Gastroesophageal sphincter (tissue), 4 donors: ENCODE measurements around the gene ESR1. TPM values are rescaled to one million over a fixed set of nuclear protein-coding genes. Genes with fewer than 3 reads are reported as not detected.

Experiments
- ATAC-seq: fragments of 150-250 bp; one replicate; pipeline ENCODE4 v1.9.1; 2016; ENCODE audit warnings: mild to moderate bottlenecking, moderate library complexity
- H3K27ac ChIP-seq, 4 donors: fragments of 200-600 bp; sonication (generic) in 3 of 4; 1 replicate in 3 of 4; 2 replicates in 1 of 4; pipeline ENCODE4 v1.5.1; 2016 to 2019
- H3K27me3 ChIP-seq: fragments of 200-600 bp; sonication (generic); one replicate; pipeline ENCODE4 v1.5.1; 2019
- H3K36me3 ChIP-seq, 2 donors: fragments of 200-600 bp; sonication (generic); one replicate each; pipeline ENCODE4 v1.5.1; 2019; ENCODE audit warnings: control low read depth in 1 of 2
- H3K4me1 ChIP-seq, 3 donors: fragments of 200-600 bp; sonication (generic); 1 replicate in 2 of 3; 2 replicates in 1 of 3; pipeline ENCODE4 v1.5.1; 2016 to 2019; ENCODE audit warnings: control low read depth in 2 of 3
- H3K4me3 ChIP-seq, 2 donors: fragments of 200-600 bp; sonication (generic); one replicate each; pipeline ENCODE4 v1.5.1; 2019; ENCODE audit warnings: mild to moderate bottlenecking in 1 of 2, moderate library complexity in 1 of 2
- H3K9me3 ChIP-seq, 3 donors: fragments of 200-600 bp; sonication (generic); one replicate each; pipeline ENCODE4 v1.5.1; 2017 to 2019; ENCODE audit warnings: control low read depth in 2 of 3
- EP300 ChIP-seq: sonication (generic); formaldehyde crosslinking; IDR thresholded peaks from one replicate; pipeline ENCODE4 v1.6.1; 2017; ENCODE audit warnings: antibody characterized with exemption, mild to moderate bottlenecking
- POLR2A ChIP-seq, 2 donors: fragments of 450-650 bp; IDR thresholded peaks; one replicate each; pipeline ENCODE4 v1.6.1; 2017; ENCODE audit warnings: antibody characterized with exemption in 2 of 2, mild to moderate bottlenecking in 2 of 2, moderate library complexity in 1 of 2
- POLR2AphosphoS5 ChIP-seq: sonication (generic); formaldehyde crosslinking; IDR thresholded peaks from one replicate; pipeline ENCODE4 v1.6.1; 2017; ENCODE audit warnings: antibody characterized with exemption
- WGBS, 2 donors: methylation state at CpG; one replicate each; pipeline ENCODE4 v1.1.5; 2018; ENCODE audit warnings: low coverage in 1 of 2; 5-methylcytosine and 5-hydroxymethylcytosine counted together
- total RNA-seq, 4 donors: library from RNA; depleted of rRNA; stranded (reverse); fragments of >200 nt; gene quantifications; one replicate each; pipeline ENCODE4 v1.1.0, GENCODE V29; 2016
- TF ChIP-seq, protein P1 (sequence below), 4 experiments: fragments of 200-600 bp in 2 of 4; fragments of 450-650 bp in 2 of 4; sonication (generic) in 1 of 4; IDR thresholded peaks; one replicate each; pipeline ENCODE4 v1.5.1; 2017 to 2019; ENCODE audit warnings: antibody characterized with exemption in 4 of 4, mild to moderate bottlenecking in 2 of 4, moderate library complexity in 2 of 4

ESR1 gene
- total RNA-seq, 4 donors from 2014 or later: 0.93 to 2.3 (median 0.97) TPM

DNA sequence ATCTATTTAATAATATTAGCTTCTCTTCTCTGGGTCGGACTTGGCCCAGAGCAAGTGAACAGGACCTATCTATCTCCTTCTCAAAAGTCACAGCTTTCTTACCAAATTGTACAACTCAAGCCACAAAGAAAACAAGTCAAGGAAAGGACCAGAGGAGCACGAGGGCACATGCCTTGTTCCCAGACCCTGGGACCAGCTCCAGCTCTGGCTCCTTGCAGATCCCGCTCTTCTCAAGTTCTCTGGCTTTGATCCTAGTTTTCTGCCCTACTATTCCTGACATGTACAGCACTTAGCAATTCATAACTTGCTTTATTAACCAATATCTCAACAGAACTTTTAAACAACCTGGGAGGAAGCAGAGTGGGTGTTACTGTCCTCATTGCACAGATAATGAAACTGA is 185.9 kb downstream of the ESR1 start:
- ATAC-seq: no peak
- WGBS, 2 donors: 60 to 64% methylated on average over 3 of the region's 3 CpGs
- H3K4me1 ChIP-seq: no peaks in the 10 kb centered on the region
- H3K36me3 ChIP-seq: no peaks in the 10 kb centered on the region
- TF ChIP-seq POLR2AphosphoS5 (no peak), POLR2A (IDR thresholded peaks at IDR 0.05) (no peak), EP300 (no peak)
- TF ChIP-seq, protein P1, sequence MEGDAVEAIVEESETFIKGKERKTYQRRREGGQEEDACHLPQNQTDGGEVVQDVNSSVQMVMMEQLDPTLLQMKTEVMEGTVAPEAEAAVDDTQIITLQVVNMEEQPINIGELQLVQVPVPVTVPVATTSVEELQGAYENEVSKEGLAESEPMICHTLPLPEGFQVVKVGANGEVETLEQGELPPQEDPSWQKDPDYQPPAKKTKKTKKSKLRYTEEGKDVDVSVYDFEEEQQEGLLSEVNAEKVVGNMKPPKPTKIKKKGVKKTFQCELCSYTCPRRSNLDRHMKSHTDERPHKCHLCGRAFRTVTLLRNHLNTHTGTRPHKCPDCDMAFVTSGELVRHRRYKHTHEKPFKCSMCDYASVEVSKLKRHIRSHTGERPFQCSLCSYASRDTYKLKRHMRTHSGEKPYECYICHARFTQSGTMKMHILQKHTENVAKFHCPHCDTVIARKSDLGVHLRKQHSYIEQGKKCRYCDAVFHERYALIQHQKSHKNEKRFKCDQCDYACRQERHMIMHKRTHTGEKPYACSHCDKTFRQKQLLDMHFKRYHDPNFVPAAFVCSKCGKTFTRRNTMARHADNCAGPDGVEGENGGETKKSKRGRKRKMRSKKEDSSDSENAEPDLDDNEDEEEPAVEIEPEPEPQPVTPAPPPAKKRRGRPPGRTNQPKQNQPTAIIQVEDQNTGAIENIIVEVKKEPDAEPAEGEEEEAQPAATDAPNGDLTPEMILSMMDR (IDR thresholded peaks at IDR 0.05): no peak
- no peaks in the 10 kb centered on the region for H3K9me3 ChIP-seq
- no peak overlapping the region for H3K4me3 ChIP-seq
- no peaks in the 10 kb centered on the region for H3K27me3 ChIP-seq
- H3K27ac ChIP-seq: no peak overlapping the region

DNA sequence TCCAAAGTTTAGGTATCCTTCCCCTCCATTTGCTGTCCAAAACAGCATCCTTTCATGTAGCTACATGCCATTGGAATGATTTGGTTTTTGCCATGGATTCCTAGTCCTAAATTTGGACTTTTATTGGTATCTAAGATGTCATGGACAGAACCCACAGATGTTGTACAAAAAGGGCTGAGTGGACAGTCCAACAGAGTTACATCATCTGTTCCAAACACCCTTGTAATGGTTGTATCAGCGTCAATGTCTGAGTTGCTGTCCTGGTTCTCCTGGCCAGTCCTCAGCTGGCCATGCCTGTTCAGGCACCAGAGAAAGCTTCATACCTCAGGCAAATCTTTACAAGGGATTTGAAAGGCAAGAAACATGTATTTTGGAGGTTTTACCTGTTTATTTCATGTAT is 191.3 kb downstream of the ESR1 start:
- no peaks in the 10 kb centered on the region for H3K36me3 ChIP-seq
- no peak overlapping the region for H3K4me3 ChIP-seq
- H3K27ac ChIP-seq: no peak overlapping the region
- H3K4me1 ChIP-seq: no peaks in the 10 kb centered on the region
- 90 to 100% methylated on average over 1 of the region's 1 CpG for WGBS, 2 donors
- no peak for ATAC-seq
- H3K27me3 ChIP-seq: no peaks in the 10 kb centered on the region
- no peaks in the 10 kb centered on the region for H3K9me3 ChIP-seq
- TF ChIP-seq EP300: no peak
- TF ChIP-seq, protein P1 (IDR thresholded peaks at IDR 0.05): no peak
- TF ChIP-seq POLR2A (IDR thresholded peaks at IDR 0.05): no peak
- no peak for TF ChIP-seq POLR2AphosphoS5

GRCh38 chr6:151999194-151999593 is 191.7 kb downstream of the ESR1 start:
- 77 to 90% methylated on average over 1 of the region's 1 CpG for WGBS, 2 donors
- Histone ChIP-seq H3K4me3 (no peak overlapping the region), H3K9me3 (no peaks in the 10 kb centered on the region), H3K27me3 (no peaks in the 10 kb centered on the region), H3K27ac (no peak overlapping the region), H3K36me3 (no peaks in the 10 kb centered on the region), H3K4me1 (no peaks in the 10 kb centered on the region)
- ATAC-seq: no peak
- no peak for TF ChIP-seq EP300
- no peak for TF ChIP-seq POLR2A (IDR thresholded peaks at IDR 0.05)
- no peak for TF ChIP-seq POLR2AphosphoS5
- TF ChIP-seq, protein P1 (IDR thresholded peaks at IDR 0.05): no peak

- no peak for ATAC-seq
- no peaks in the 10 kb centered on the region for H3K4me1 ChIP-seq
- TF ChIP-seq, protein P1 (IDR thresholded peaks at IDR 0.05): no peak
- no peak for TF ChIP-seq POLR2AphosphoS5
- no peak for TF ChIP-seq EP300
- no peak for TF ChIP-seq POLR2A (IDR thresholded peaks at IDR 0.05)
- H3K4me3 ChIP-seq: no peak overlapping the region
- H3K36me3 ChIP-seq: no peaks in the 10 kb centered on the region
- no peaks in the 10 kb centered on the region for H3K27me3 ChIP-seq
- H3K27ac ChIP-seq: no peak overlapping the region
- no peaks in the 10 kb centered on the region for H3K9me3 ChIP-seq
Observed at GRCh38 chr6:152001408-152001807, 193.9 kb downstream of the ESR1 start.

DNA sequence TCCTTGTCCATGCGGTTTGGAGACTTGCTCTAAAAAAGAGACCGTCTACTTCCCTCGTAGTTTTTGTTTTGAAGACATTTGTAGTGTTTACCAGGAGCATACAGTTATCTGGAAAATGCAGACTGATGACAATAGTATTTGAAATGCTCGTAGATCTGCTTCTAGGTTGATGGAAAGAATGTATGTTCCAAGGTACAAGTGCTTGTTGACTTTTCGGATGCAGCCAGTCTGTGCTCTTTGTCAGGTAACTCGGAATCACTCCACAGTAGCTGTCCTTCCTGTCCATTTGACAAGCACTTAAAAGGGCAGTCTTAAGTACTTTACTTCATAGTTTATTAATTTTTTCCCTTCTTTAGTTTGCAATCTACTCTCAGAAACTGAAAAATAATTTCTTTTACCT is 194.8 kb downstream of the ESR1 start:
- 83 to 88% methylated on average over 5 to 6 of the region's 6 CpGs for WGBS, 2 donors
- H3K27me3 ChIP-seq: no peaks in the 10 kb centered on the region
- no peak overlapping the region for H3K4me3 ChIP-seq
- no peaks in the 10 kb centered on the region for H3K9me3 ChIP-seq
- H3K4me1 ChIP-seq: no peaks in the 10 kb centered on the region
- no peak for ATAC-seq
- no peaks in the 10 kb centered on the region for H3K36me3 ChIP-seq
- no peak overlapping the region for H3K27ac ChIP-seq
- no peak for TF ChIP-seq EP300
